CD4-positive, alpha-beta T cell treated with Interferon alpha-2 for 1 hour (primary cell): ENCODE results near the gene COL20A1.
"Not testable (repeated sequence)": the region's sequence is repeated elsewhere in the genome, so short reads cannot be mapped to it uniquely, and the experiment has no call there.

ENCODE experiments used
- DNase-seq, 2 donors: peaks; one replicate each; pipeline ENCODE4 v3.0.0-alpha.2; 2020 to 2022

Gene COL20A1

GRCh38 chr20:63292904-63293303, at the start of gene COL20A1:
TSS of gene COL20A1 (plus strand) at chr20:63293186. CDS start at chr20:63295108, 1,922 bp downstream.
- no peak for DNase-seq

GRCh38 chr20:63243604-63244247, 49.3 kb upstream of the COL20A1 start:
- no peak for DNase-seq

GRCh38 chr20:63244468-63244867, 48.5 kb upstream of the COL20A1 start:
- no peak for DNase-seq

- no peak for DNase-seq
Observed at GRCh38 chr20:63246490-63247288, 46.3 kb upstream of the COL20A1 start.

GRCh38 chr20:63247671-63248228, 45.2 kb upstream of the COL20A1 start:
- DNase-seq, result no peak

GRCh38 chr20:63248835-63249591, 44.0 kb upstream of the COL20A1 start:
- no peak for DNase-seq

GRCh38 chr20:63249891-63250290, 43.1 kb upstream of the COL20A1 start:
- DNase-seq, result no peak

GRCh38 chr20:63251350-63251749, 41.6 kb upstream of the COL20A1 start:
- not testable (repeated sequence) for DNase-seq

- DNase-seq, result no peak
Observed at GRCh38 chr20:63252284-63252711, 40.7 kb upstream of the COL20A1 start.

GRCh38 chr20:63253065-63253437, 39.9 kb upstream of the COL20A1 start:
- no peak for DNase-seq

GRCh38 chr20:63253438-63254231, 39.4 kb upstream of the COL20A1 start:
- no peak for DNase-seq

GRCh38 chr20:63254232-63254605, 38.8 kb upstream of the COL20A1 start, which contains the start of gene NKAIN4:
TSS of gene NKAIN4 (minus strand) at chr20:63254463. CDS start at chr20:63254450, 13 bp downstream.
- DNase-seq, result no peak

- DNase-seq, result no peak
Observed at GRCh38 chr20:63254606-63255384, 38.2 kb upstream of the COL20A1 start.

- no peak for DNase-seq
Observed at GRCh38 chr20:63255931-63256704, 36.9 kb upstream of the COL20A1 start.

- DNase-seq, result no peak
Observed at GRCh38 chr20:63256954-63257353, 36.0 kb upstream of the COL20A1 start.

- no peak for DNase-seq
Observed at GRCh38 chr20:63257629-63258028, 35.4 kb upstream of the COL20A1 start.

- no peak for DNase-seq
Observed at GRCh38 chr20:63258781-63259180, 34.2 kb upstream of the COL20A1 start.

- no peak for DNase-seq
Observed at GRCh38 chr20:63259734-63260460, 33.1 kb upstream of the COL20A1 start.

GRCh38 chr20:63260521-63260920, 32.5 kb upstream of the COL20A1 start:
- DNase-seq, result no peak
